ENCODE measurements around the gene PBX4.

PBX4 gene

DNA sequence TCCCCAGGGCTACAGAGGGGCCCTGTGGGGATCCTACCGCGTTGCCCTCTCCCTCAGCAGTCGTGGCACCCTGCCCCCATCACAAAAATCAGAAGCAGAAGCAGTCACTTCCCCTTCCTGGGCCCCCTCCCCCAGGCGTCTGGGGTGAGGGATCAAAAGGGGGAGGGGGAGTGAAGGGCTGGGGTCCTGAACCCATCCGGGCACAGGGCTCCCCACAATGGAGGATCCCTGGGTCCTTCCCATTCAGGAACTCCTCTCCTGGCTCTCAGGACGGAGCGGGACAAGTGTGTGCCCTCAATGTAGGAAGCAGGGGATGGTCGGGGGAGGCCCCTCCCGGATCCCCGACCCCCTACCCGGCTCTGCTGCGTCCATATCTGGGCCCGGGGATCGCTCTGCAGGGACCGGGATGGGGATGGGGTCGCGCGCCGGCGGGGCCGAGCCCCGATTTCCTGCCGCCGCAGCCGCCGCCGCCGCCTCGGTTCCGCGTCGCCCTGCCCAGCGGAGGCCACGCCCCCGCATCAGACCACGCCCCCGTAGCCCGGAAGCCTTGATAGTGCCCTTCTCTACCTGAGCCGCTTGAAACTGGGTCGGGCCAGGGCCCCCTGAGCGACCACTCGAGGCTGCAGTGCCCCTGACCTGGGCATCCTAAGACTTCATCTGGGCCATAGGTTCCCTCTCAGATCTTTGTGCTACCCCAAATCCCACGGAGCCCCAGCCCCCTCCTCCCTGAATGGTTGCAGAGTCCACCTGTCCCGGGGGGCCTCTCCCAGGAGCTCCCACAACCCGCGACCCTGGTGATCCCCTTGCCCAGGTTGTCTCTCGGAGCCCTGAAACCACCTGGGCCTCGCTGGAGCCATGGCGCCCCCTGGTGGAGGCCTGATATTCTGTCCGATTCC, 24.9 kb upstream of the PBX4 start, which contains the start of gene GMIP:
Gene GMIP (minus strand): TSS at position 500 of the 896 bp plus-strand sequence. CDS start 128 bp downstream, at position 372.
- peaks cover 13 to 34% (median 25%) of the 10 kb centered on the region in 10 experiments for H3K4me1 ChIP-seq
- peak within 1 kb of the TSS; percentile 92 to 99 (median 96) for H3K9ac ChIP-seq
- peak within 1 kb of the TSS; percentile 94 to 99 (median 97) for H3K27ac ChIP-seq
- H3K9me3 ChIP-seq (replicated peaks in 1 of 11): no peaks in the 10 kb centered on the region
- H4K20me1 ChIP-seq: peaks cover 0 to 72% (median 16%) of the 10 kb centered on the region in 11 experiments; a peak in 14 of 22 replicates
- no peak for TF ChIP-seq Cebpa-rat (IDR thresholded peaks at IDR 0.05)
- peak within 1 kb of the TSS; percentile 76 to 97 (median 92) for H3K4me3 ChIP-seq
- H3K27me3 ChIP-seq: no peaks in the 10 kb centered on the region
- H3K36me3 ChIP-seq: peaks cover 71 to 84% (median 77%) of the 10 kb centered on the region in 11 experiments
- H3K4me2 ChIP-seq: peak within 1 kb of the TSS; percentile 89 to 98 (median 95)

DNA sequence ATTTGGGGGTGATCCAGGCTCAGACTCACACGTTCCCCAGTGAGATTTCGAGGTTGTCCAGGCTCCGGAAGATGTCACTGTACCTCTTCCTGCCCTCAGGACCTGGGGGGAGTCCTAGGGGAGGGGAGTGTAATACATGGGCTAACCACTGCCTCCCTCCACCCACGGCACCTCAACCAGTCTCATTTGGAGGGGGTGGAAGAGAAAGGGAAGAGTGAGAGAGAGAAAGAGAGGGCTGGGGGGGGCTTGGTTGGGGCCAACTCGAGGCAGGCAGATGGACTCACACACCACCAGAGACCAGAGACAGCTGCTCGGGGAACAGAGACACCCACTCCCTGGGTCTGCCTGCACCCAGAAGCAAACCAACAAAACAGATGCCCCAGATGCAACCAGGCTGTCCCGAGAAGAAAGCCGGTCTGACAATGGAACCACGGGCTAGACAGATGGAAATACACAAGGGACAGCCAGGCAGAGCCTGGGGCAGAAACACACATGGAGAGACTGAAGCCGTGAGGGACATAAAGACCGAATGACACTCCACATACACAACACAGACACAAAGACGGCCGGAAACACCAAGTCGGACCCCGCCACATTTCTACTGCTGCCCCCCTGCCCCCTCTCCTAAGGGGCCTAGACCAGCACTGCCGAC, 24.1 kb upstream of the PBX4 start:
- H3K36me3 ChIP-seq: peaks cover 71 to 84% (median 77%) of the 10 kb centered on the region in 11 experiments
- peak overlapping the region; percentile 89 to 98 (median 95) for H3K4me2 ChIP-seq
- H3K4me3 ChIP-seq: peak overlapping the region; percentile 76 to 97 (median 92)
- H3K9ac ChIP-seq: peak overlapping the region; percentile 92 to 99 (median 96)
- no peak for TF ChIP-seq Cebpa-rat (IDR thresholded peaks at IDR 0.05)
- peaks cover 13 to 34% (median 25%) of the 10 kb centered on the region in 10 experiments for H3K4me1 ChIP-seq
- H3K27ac ChIP-seq: peak overlapping the region; percentile 94 to 99 (median 97)
- H3K27me3 ChIP-seq: no peaks in the 10 kb centered on the region
- H4K20me1 ChIP-seq: peaks cover 0 to 78% (median 19%) of the 10 kb centered on the region in 11 experiments; a peak in 14 of 22 replicates
- H3K9me3 ChIP-seq (replicated peaks in 1 of 11): no peaks in the 10 kb centered on the region

DNA sequence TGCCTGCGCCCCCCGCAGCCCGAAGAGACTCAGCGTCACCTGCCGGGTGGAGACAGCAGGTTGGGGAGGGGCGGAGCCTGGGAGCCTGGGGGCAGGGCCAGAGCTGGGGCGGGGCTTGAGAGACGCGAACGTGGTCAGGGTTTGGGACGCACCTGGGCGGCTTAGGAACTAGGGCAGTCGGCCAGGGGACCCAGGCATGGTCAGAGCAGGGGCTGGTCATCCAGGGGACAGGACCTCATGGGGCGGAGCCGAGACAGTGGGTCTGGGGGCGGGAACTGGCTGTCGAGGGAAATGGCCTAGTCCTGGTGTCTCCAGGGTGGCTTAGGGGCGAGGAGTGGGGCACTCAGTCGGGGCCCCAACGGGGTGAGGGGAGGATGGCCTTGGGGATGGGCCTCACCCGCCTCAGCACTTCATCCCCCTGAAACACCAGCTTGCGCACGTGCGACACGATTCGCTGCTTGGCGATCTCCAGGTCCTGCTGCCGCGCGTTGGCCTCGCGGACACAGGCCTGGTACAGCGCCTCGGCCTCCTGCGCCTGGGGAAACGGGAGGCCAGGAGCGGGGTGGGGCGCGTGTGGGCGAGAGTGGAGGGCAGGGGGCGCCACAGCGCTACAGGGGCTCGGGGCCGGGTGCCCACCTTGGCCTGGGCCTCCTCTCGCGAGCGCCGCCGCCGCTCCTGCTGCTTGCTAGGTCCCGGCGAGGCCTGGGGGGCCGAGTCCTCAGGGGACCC, 19.2 kb upstream of the PBX4 start:
- Histone ChIP-seq H3K9me3 (replicated peaks in 1 of 11) (no peaks in the 10 kb centered on the region), H3K4me2 (no peak overlapping the region), H3K27me3 (no peaks in the 10 kb centered on the region), H3K4me3 (no peak overlapping the region), H3K4me1 (peaks cover 12 to 32% (median 18%) of the 10 kb centered on the region in 10 experiments), H3K36me3 (peaks cover 82 to 97% (median 93%) of the 10 kb centered on the region in 11 experiments), H4K20me1 (peaks cover 0 to 95% (median 47%) of the 10 kb centered on the region in 11 experiments; a peak in 17 of 22 replicates), H3K27ac (no peak overlapping the region), H3K9ac (no peak overlapping the region)
- no peak for TF ChIP-seq Cebpa-rat (IDR thresholded peaks at IDR 0.05)

DNA sequence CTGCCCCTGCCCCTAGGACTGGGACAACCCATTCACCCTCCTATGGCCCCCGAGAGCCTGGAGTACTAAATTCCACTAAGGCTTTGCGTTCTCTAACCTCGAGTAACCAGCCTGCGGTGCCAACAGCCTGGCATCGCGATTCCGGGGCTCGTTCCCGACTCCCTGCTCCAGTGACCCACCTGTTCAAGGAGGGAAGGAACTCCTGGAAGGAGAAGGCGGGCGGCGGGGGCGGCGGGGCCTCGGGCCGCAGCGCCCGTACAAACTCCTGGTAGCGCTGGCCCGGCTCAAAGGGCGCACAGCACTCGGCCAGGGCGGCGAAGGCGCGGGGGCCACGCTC, 18.7 kb upstream of the PBX4 start:
- no peak overlapping the region for H3K27ac ChIP-seq
- no peak overlapping the region for H3K4me3 ChIP-seq
- peaks cover 0 to 97% (median 50%) of the 10 kb centered on the region in 11 experiments; a peak in 17 of 22 replicates for H4K20me1 ChIP-seq
- H3K9ac ChIP-seq: no peak overlapping the region
- H3K36me3 ChIP-seq: peaks cover 88 to 100% (median 98%) of the 10 kb centered on the region in 11 experiments
- no peaks in the 10 kb centered on the region for H3K27me3 ChIP-seq
- H3K9me3 ChIP-seq (replicated peaks in 1 of 11): no peaks in the 10 kb centered on the region
- H3K4me2 ChIP-seq: no peak overlapping the region
- peaks cover 7 to 30% (median 15%) of the 10 kb centered on the region in 10 experiments for H3K4me1 ChIP-seq
- no peak for TF ChIP-seq Cebpa-rat (IDR thresholded peaks at IDR 0.05)

DNA sequence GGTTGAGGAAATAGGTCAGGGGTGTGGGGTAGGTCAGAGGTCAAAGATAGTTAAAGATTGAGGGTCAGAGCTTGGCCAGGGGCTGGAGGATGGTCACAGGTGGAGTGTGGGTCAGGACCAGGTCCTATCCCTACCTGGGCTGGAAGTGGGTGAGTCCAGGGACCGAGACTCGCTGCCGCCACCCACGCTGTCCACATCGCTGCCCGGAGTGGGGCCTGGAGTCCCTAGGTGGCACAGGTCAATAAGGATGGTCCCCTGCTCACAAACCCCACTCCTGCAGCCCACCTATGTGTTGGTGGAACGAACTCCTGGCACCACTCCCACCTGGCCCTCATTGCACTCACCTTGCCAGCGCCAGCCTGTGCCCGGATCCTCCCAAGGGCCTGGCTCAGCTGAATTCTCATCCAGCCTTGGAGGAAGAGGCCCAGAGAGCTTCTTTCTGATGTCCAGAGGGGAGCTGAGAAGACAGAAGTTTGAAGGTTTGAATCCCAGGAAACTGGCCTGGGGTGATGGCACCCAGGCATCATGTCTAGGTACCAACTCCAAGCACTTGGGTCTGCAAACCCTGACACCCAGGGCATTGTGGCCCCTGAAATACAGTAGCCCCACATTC, 18.2 kb upstream of the PBX4 start:
- Histone ChIP-seq H3K9ac (no peak overlapping the region), H3K27ac (no peak overlapping the region), H4K20me1 (peaks cover 0 to 97% (median 50%) of the 10 kb centered on the region in 11 experiments; a peak in 17 of 22 replicates), H3K27me3 (no peaks in the 10 kb centered on the region), H3K4me1 (peaks cover 3 to 25% (median 10%) of the 10 kb centered on the region in 10 experiments), H3K9me3 (replicated peaks in 1 of 11) (no peaks in the 10 kb centered on the region), H3K4me2 (no peak overlapping the region), H3K36me3 (peaks cover 90 to 99% (median 97%) of the 10 kb centered on the region in 11 experiments), H3K4me3 (no peak overlapping the region)
- TF ChIP-seq Cebpa-rat (IDR thresholded peaks at IDR 0.05): no peak

DNA sequence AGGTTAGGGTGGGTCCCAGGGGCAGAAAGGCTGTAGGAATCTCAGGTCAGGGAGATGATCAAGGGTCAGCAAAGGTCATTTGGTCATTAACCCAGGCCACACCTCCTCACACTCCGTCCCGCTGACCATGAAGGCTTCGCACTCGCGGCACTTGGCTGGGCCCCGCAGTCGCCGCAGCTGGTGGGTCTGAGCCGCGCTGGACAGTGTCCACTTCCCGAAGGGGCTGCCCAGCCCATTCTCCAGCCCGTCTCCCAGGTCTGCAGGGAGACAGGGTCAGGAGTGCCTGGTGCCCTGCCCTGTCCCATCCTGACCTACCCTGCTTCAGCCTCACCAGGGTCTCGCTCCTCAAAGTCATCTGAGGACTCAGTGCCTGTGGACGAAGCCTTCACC, 16.8 kb upstream of the PBX4 start:
- no peak for TF ChIP-seq Cebpa-rat (IDR thresholded peaks at IDR 0.05)
- H3K4me2 ChIP-seq: no peak overlapping the region
- H3K9me3 ChIP-seq (replicated peaks in 1 of 11): no peaks in the 10 kb centered on the region
- peaks cover 0 to 100% (median 62%) of the 10 kb centered on the region in 11 experiments; a peak in 18 of 22 replicates for H4K20me1 ChIP-seq
- H3K4me3 ChIP-seq: no peak overlapping the region
- no peak overlapping the region for H3K9ac ChIP-seq
- H3K4me1 ChIP-seq: peaks cover 0 to 12% (median 3%) of the 10 kb centered on the region in 10 experiments; a peak in 7 of 20 replicates
- H3K36me3 ChIP-seq: peaks cover 91 to 99% (median 95%) of the 10 kb centered on the region in 11 experiments
- no peak overlapping the region for H3K27ac ChIP-seq
- H3K27me3 ChIP-seq: no peaks in the 10 kb centered on the region

DNA sequence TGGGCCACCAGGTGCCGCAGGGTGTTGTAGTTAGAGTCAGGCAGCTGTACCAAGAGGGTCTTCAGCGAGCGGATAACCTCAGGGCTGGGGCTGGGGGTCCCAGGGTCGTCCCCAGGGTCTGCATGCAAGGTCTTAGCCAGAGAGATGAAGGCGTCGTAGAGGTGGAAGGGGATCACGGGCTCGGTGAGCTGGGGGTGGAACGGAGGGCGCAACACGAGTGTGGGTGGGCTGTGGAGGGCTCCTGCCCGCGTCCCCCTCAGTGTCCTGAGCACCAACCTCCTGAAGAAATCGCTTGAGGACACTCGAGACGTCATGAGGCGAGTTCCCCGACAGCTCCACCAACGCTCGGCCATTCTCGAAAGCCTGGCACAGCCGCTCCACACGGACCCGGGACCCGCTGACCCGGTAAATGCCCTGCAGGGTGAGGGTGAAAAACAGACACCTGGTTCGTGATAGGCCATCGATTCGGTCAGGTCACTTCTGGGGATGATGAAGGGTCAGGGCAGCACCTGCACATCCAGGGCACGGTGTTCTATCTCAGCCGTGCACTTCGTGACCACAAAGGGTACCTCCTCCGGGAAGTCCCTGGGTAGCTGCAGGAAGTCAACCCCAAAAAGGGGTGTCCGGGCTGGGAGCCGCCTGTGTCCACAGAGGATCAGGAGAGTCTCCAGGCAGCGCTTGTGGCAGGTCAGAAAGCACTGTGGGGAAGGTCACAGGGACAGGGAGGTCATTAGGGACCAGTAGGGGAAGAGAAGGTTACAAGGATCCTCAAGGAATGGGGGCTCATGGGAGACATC, 16.2 kb upstream of the PBX4 start:
- no peak overlapping the region for H3K4me3 ChIP-seq
- peaks cover 91 to 99% (median 95%) of the 10 kb centered on the region in 11 experiments for H3K36me3 ChIP-seq
- TF ChIP-seq Cebpa-rat (IDR thresholded peaks at IDR 0.05): no peak
- no peak overlapping the region for H3K9ac ChIP-seq
- H3K27ac ChIP-seq: no peak overlapping the region
- H4K20me1 ChIP-seq: peaks cover 0 to 100% (median 66%) of the 10 kb centered on the region in 11 experiments; a peak in 18 of 22 replicates
- H3K4me1 ChIP-seq: peaks cover 0 to 6% (median under 1%) of the 10 kb centered on the region in 10 experiments; a peak in 4 of 20 replicates
- H3K27me3 ChIP-seq: no peaks in the 10 kb centered on the region
- H3K9me3 ChIP-seq (replicated peaks in 1 of 11): no peaks in the 10 kb centered on the region
- no peak overlapping the region for H3K4me2 ChIP-seq
